Muscle layer of duodenum (tissue), 2 donors: ENCODE results near the gene FAM184A.
"Not testable (repeated sequence)": the region's sequence is repeated elsewhere in the genome, so short reads cannot be mapped to it uniquely, and the experiment has no call there.

Experiments
- H3K27ac ChIP-seq: one replicate; pipeline ENCODE4 v1.7.0; 2013; ENCODE audit warnings: mild to moderate bottlenecking, low read length
- H3K27me3 ChIP-seq: one replicate; pipeline ENCODE4 v1.7.0; 2013; ENCODE audit warnings: low read depth, mild to moderate bottlenecking, control low read depth, low read length
- H3K36me3 ChIP-seq, 2 donors: one replicate each; pipeline ENCODE4 v1.7.0; 2013; ENCODE audit warnings: low read length in 2 of 2, control low read depth in 1 of 2, mild to moderate bottlenecking in 1 of 2; ENCODE audit not compliant: insufficient read depth in 2 of 2, control insufficient read depth in 1 of 2
- H3K4me1 ChIP-seq, 2 donors: one replicate each; pipeline ENCODE4 v1.7.0; 2013; ENCODE audit warnings: low read length in 2 of 2, mild to moderate bottlenecking in 2 of 2, control low read depth in 1 of 2, moderate library complexity in 1 of 2; ENCODE audit not compliant: insufficient read depth in 2 of 2, control insufficient read depth in 1 of 2
- H3K4me3 ChIP-seq, 2 donors: one replicate each; pipeline ENCODE4 v1.7.0; 2013; ENCODE audit warnings: low read length in 2 of 2, low read depth in 1 of 2, mild to moderate bottlenecking in 1 of 2
- H3K9me3 ChIP-seq, 2 donors: one replicate each; pipeline ENCODE4 v1.7.0; 2013; ENCODE audit warnings: low read length in 2 of 2, control low read depth in 1 of 2, mild to moderate bottlenecking in 1 of 2; ENCODE audit not compliant: control insufficient read depth in 1 of 2
- donor health status: healthy.

The FAM184A gene

DNA sequence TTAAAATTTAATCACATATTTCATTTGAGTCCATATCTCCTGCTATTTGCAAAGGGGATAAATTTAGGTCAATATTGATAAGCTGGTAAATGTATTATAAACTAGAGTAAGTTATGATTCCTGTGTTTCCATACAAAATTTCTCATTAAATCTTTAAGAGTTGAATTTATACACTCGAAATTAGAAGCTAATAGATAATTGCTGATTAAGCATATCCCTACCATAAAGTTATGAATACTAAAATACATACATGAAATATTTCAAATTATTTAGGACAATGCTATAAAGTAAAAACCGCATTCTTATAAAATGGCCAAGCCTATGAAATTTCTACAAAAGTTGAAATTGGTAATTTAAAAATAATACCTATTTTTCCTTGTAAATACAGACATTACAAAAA lies 71.5 kb downstream of the FAM184A start:
- Histone ChIP-seq H3K27ac (no peak overlapping the region), H3K4me1 (no peaks in the 10 kb centered on the region), H3K4me3 (no peak overlapping the region), H3K27me3 (no peaks in the 10 kb centered on the region), H3K36me3 (no peaks in the 10 kb centered on the region), H3K9me3 (no peaks in the 10 kb centered on the region)

- Histone ChIP-seq H3K27me3 (no peaks in the 10 kb centered on the region), H3K9me3 (no peaks in the 10 kb centered on the region), H3K36me3 (no peaks in the 10 kb centered on the region), H3K27ac (no peak overlapping the region), H3K4me3 (no peak overlapping the region), H3K4me1 (no peaks in the 10 kb centered on the region)
These were observed 76.4 kb downstream of the FAM184A start for GRCh38 chr6:119002069-119002468.

DNA sequence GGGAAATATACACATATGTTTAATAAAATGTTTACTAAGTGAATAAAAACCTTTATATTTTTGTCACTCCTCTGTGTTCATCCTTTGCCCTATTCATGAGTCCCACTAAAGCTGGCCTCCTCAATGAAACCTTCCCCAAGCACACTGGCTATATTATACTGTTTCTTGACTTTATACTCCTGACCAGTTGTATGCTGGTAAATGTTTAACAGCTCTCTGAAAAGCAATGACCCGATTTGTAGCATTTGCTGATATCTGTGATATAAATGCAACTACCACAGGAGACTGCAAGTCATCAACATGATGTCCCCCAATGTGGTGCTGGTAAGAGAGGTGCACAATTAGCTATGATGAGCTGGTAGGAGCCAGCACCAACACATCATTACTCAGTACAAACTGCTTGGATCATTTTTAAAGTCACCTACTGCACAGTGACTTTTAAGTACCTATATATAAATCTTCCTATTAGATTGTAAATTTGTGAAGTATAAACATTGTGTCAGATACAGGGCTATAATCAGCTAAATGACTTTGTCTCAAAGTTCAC lies 78.9 kb downstream of the FAM184A start:
- no peak overlapping the region for H3K4me3 ChIP-seq
- H3K27me3 ChIP-seq = no peaks in the 10 kb centered on the region
- H3K36me3 ChIP-seq = no peaks in the 10 kb centered on the region
- no peaks in the 10 kb centered on the region for H3K4me1 ChIP-seq
- no peak overlapping the region for H3K27ac ChIP-seq
- no peaks in the 10 kb centered on the region for H3K9me3 ChIP-seq

GRCh38 chr6:118997426-118997825 lies 81.0 kb downstream of the FAM184A start:
- not testable (repeated sequence) for H3K27me3 ChIP-seq, H3K36me3 ChIP-seq, H3K4me1 ChIP-seq, H3K4me3 ChIP-seq, H3K9me3 ChIP-seq, H3K27ac ChIP-seq

DNA sequence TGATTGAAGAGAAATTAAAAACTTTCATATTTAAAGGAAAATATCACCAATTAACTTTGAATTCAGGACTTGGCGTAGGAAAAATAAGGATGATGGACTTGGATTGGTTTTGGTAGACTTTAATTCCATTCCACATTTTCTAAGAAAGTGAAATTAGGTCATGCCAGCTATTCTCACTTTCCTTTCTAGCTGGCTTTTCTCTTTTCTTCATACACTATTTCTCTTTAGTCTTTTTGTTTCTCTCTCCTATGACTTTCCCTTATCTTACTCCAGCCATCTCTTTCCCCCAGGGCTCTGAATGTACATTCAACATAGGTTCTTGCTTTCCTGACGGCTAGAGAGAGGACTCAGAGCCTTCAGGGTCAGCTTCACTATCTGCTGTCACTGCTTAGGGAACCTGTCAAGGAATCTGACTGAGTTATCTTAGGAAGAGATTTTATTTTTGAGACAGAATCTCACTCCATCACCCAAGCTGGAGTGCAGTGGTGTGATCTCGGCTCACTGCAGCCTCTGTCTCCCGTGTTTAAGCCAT lies 82.1 kb downstream of the FAM184A start:
- Histone ChIP-seq H3K4me1 (no peaks in the 10 kb centered on the region), H3K9me3 (no peaks in the 10 kb centered on the region), H3K27me3 (no peaks in the 10 kb centered on the region), H3K4me3 (no peak overlapping the region), H3K27ac (no peak overlapping the region), H3K36me3 (no peaks in the 10 kb centered on the region)

GRCh38 chr6:118993803-118994251 lies 84.6 kb downstream of the FAM184A start:
- H3K9me3 ChIP-seq = no peaks in the 10 kb centered on the region
- H3K36me3 ChIP-seq = no peaks in the 10 kb centered on the region
- H3K27ac ChIP-seq = no peak overlapping the region
- H3K27me3 ChIP-seq = no peaks in the 10 kb centered on the region
- no peaks in the 10 kb centered on the region for H3K4me1 ChIP-seq
- no peak overlapping the region for H3K4me3 ChIP-seq

GRCh38 chr6:118993358-118993757 lies 85.1 kb downstream of the FAM184A start:
- no peak overlapping the region for H3K4me3 ChIP-seq
- no peaks in the 10 kb centered on the region for H3K36me3 ChIP-seq
- H3K27ac ChIP-seq = no peak overlapping the region
- H3K4me1 ChIP-seq = no peaks in the 10 kb centered on the region
- no peaks in the 10 kb centered on the region for H3K9me3 ChIP-seq
- no peaks in the 10 kb centered on the region for H3K27me3 ChIP-seq

DNA sequence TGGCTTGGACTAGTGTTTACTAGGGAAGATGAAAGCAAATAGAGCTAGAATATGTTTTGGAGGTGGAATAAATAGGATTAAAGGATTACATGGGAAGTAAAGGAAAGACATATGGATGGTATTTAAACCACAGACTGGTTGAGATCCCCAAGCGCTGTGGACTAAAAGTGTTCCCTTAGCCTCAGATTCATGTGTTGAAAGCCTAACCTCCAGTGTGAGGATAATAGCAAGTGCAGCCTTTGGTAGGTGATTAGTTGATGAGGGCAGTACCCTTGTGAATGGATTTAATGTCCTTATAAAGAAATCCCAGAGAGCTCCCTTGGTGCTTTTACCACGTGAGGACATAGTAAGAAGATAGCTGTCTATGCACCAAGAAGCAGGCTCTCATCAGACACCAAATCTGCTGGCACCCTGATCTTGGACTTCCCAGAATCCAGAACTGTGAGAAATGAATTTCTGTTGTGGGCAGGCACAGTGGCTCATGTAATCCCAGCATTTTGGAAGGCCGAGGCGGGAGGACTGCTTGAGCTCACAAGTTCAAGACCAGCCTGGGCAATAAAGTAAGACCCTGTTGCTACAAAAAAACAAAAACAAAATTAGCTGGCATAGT lies 86.2 kb downstream of the FAM184A start:
- H3K4me3 ChIP-seq = no peak overlapping the region
- H3K9me3 ChIP-seq = no peaks in the 10 kb centered on the region
- H3K27ac ChIP-seq = no peak overlapping the region
- H3K4me1 ChIP-seq = no peaks in the 10 kb centered on the region
- H3K36me3 ChIP-seq = no peaks in the 10 kb centered on the region
- no peaks in the 10 kb centered on the region for H3K27me3 ChIP-seq

- Histone ChIP-seq H3K4me1 (no peaks in the 10 kb centered on the region), H3K27me3 (no peaks in the 10 kb centered on the region), H3K9me3 (no peaks in the 10 kb centered on the region), H3K36me3 (no peaks in the 10 kb centered on the region), H3K27ac (no peak overlapping the region), H3K4me3 (no peak overlapping the region)
These were observed 92.2 kb downstream of the FAM184A start for GRCh38 chr6:118986312-118986711.

DNA sequence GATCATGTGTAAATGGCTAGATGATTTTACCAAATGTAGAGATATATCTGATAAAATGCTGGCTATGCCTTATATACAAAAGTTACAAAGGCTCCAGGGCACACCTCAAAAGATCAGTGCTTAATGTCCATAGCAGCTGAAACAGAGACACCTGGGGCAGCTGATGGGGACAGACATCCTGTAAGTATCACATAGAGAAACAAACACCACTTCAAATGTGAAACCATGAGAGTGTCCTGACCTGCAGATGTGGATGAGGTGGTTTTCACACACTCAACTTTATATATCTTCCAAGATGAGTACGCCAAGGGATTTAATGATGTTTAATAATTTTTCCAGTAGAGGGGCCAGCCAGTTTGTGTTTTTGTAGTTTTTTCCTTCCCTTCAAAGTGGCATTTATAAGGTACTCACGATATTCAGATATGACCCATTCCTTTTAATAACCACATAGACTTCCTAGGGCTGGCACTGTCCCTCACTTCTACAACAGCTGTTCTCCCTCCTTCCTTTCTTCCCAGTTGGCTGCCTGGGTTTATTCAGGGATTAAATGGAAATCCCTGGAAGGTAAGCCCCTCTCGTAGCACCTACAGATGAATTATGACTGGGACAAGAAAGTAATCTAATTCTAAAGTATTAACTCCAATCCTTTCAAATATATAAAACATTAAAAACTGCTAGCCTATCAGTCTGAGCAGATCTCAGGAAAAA lies 93.2 kb downstream of the FAM184A start:
- Histone ChIP-seq H3K4me1 (no peaks in the 10 kb centered on the region), H3K27ac (no peak overlapping the region), H3K9me3 (no peaks in the 10 kb centered on the region), H3K4me3 (no peak overlapping the region), H3K36me3 (no peaks in the 10 kb centered on the region), H3K27me3 (no peaks in the 10 kb centered on the region)

DNA sequence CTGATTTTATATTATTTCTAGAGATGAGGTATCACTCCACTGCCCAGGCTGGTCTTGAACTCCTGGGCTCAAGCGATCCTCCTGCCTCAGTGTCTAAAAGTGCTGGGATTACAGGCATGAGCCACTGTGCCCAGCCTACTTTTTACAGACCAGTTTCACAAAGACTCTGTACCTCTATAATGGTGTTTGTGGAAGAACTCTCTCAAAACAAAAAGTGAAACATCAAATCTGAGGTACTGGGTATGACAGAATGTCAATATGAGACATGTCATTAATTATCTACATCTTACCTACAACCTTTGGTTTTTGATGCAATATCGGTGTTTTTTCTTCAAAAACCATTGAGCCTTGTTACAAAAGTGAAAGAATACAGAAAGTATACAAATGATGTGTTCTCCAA lies 94.1 kb downstream of the FAM184A start:
- H3K27me3 ChIP-seq = no peaks in the 10 kb centered on the region
- no peaks in the 10 kb centered on the region for H3K36me3 ChIP-seq
- H3K4me1 ChIP-seq = no peaks in the 10 kb centered on the region
- H3K9me3 ChIP-seq = no peaks in the 10 kb centered on the region
- no peak overlapping the region for H3K27ac ChIP-seq
- H3K4me3 ChIP-seq = no peak overlapping the region
